DMS114 treated with DMSO at 0.1 percent for 48 hours (cell line): ENCODE data around the gene PHIP.
"Not testable (repeated sequence)": the region's sequence is repeated elsewhere in the genome, so short reads cannot be mapped to it uniquely, and the experiment has no call there.

ENCODE experiments used
- DNase-seq: peaks from one replicate; lab custom pipeline; 2025; ENCODE audit not compliant: unreplicated experiment; lab: John Stamatoyannopoulos, UW

The PHIP gene

DNA sequence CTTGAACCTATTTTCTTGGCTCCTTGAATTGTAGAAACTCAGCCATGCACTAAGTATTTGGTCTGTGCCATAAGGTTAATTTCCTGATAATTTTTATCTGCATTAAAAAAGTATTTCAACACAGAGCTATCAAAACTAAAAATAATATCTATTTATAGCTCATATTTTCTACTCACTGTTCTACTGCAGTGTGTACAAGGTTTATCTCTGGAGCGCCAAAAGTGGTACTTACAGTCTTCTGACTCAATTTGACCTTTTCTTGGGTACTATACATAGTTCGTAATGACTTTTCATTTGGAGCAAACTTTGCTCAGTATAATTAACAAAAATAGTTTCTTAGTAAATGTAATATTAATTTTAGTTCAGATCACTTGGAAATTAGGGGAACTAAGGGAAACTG is 141.5 kb downstream of the PHIP start:
- DNase-seq = no peak

DNA sequence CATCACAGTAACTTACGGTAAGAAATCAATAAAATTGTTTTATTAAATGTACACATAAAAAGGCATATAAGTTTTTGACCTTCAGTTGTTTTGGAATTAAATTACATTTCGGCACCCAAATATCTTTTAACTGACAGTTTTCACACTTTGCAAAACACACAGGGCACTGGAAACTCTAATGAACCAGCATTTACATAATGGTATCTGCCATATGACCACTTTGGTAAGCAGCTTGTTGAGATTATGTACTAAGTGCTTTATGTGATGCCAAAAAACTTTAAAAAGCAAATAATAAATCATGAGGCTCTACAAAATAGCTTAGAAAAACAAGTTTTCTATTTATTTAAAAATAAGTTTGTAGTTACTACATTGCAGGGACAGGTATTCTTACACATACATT is 142.5 kb downstream of the PHIP start:
- DNase-seq = no peak

GRCh38 chr6:78925317-78925716 is 152.7 kb downstream of the PHIP start:
- no peak for DNase-seq

GRCh38 chr6:78921168-78921567 is 156.9 kb downstream of the PHIP start:
- not testable (repeated sequence) for DNase-seq

DNA sequence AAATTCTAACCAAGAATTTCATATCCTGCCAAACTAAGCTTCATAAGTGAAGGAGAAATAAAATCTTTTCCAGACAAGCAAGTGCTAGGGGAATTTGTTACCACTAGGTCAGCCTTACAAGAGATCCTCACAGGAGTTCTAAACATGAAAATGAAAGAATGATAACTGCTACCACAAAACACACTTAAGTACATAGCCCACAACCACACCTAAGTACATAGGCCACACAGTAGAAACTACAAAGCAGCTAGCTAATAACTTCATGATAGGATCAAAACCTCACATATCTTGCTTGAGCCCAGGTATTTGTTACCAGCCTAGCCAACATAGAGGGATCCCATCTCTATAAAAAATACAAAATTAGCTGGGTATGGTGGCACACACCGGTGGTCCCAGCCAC is 160.3 kb downstream of the PHIP start:
- DNase-seq = no peak

- no peak for DNase-seq
Measured at GRCh38 chr6:78916411-78916810, 161.6 kb downstream of the PHIP start.

DNA sequence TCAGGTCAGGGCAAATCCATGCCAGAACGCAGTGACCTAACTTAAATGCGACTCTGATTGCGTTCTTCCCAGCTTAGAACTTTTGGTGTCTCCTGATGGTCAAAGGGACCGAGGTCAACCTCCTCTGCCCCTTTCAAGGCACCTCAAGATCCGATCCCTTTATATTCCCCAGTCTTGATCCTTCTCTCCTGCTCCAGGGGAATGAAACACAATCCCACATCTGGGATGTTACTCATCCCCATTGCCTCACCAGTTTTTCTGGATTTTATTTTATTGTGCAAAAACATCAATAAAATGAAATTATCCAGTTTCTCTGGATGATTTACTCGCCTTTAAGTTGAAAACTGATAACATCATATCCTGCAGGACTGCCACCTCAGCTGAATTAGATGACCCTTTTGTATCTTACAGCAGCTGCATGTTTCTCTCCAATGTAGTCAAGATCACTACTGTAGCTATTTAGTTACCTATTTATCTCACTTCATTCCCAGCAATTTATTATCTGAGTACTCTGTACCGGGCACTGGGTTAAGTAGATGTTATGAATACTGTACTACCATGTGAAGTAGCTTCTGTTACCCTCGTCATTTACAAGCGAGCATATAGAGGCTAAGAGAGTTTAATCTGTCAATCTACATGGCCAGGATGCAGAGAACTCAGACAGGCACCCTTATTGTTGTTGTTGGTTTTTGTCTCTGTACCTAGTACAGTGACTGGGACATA is 166.7 kb downstream of the PHIP start:
- no peak for DNase-seq

- no peak for DNase-seq
Measured at GRCh38 chr6:78910591-78911171, 167.4 kb downstream of the PHIP start.

- no peak for DNase-seq
Measured at GRCh38 chr6:78910010-78910409, 168.0 kb downstream of the PHIP start.

DNA sequence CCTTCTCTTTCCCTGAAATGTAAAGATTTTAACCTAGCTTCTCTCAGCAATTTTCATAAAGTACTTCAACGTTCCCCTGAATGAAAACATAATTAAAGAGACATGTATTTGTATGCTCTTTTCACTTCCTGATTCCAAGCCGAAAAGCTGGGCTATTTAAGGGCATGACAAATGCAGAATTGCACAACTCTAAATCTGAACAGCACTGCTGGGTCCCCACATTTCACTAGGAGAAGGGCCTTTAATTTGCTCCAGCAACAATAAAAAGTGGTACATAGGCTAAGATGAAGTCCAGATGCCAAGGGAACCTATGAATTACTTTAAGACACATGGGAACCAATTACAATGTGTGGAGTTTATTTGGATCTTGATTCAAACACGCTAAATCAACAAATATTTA is 168.7 kb downstream of the PHIP start:
- DNase-seq = no peak

DNA sequence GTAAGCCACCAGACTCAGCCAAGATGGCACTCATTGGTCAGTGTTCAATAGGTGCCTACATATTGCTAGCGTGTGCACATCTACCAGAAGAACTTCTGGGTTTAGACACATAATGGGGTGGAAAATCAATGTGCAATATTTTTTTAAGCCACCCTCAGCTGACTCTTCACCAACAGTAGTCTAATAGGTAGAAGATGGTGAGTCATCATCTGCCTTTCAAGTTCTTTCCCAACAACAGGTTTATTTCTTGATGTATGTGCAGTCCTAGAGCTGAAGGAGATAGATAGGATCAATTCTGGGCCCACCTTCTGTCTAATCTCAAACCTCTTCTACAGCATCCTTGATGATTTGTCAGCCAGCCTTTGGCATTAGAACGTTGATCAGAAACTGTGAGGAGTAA is 169.4 kb downstream of the PHIP start:
- DNase-seq = no peak

DNA sequence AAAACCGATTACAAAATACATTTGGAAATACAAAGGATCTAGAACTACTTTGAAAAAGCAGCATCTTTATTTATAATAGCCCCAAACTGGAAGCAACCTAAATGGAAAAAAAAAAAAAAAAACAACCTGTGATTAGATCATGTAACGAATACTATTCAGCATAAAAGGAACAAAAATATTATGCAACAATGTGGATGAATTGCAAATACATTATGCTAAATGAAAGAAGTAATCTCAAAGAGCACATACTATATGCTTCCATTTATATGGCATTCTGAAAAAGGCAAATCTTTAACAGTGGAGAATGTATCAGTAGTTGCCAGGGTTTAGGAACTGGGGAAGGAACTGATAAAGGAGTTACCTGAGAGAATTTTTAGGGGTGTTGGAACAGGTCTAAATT is 181.8 kb downstream of the PHIP start:
- DNase-seq = no peak

- DNase-seq = not testable (repeated sequence)
Measured at GRCh38 chr6:78889901-78890300, 188.2 kb downstream of the PHIP start.
